Choroid plexus epithelial cell (primary cell): Measurements from ENCODE around the gene SPACA7.

Source experiments
- DNase-seq: peaks from one replicate; pipeline ENCODE4 v3.0.0-alpha.2; 2010; ENCODE audit warnings: low read depth
- H3K4me3 ChIP-seq: 2 replicates; pipeline ENCODE4 v1.5.1; 2011; ENCODE audit warnings: low read depth, mild to moderate bottlenecking, control low read depth, low read length, moderate library complexity
- TF ChIP-seq, protein P1 (sequence below): conservative IDR thresholded peaks from 2 replicates; pipeline ENCODE4 v1.5.1; 2011; ENCODE audit warnings: low read depth, mild to moderate bottlenecking, control low read depth, inconsistent platforms, low read length, moderate library complexity

SPACA7 gene

GRCh38 chr13:112452380-112453206, 76.4 kb downstream of the SPACA7 start:
- TF ChIP-seq, protein P1, sequence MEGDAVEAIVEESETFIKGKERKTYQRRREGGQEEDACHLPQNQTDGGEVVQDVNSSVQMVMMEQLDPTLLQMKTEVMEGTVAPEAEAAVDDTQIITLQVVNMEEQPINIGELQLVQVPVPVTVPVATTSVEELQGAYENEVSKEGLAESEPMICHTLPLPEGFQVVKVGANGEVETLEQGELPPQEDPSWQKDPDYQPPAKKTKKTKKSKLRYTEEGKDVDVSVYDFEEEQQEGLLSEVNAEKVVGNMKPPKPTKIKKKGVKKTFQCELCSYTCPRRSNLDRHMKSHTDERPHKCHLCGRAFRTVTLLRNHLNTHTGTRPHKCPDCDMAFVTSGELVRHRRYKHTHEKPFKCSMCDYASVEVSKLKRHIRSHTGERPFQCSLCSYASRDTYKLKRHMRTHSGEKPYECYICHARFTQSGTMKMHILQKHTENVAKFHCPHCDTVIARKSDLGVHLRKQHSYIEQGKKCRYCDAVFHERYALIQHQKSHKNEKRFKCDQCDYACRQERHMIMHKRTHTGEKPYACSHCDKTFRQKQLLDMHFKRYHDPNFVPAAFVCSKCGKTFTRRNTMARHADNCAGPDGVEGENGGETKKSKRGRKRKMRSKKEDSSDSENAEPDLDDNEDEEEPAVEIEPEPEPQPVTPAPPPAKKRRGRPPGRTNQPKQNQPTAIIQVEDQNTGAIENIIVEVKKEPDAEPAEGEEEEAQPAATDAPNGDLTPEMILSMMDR = no peak
- no peak overlapping the region for H3K4me3 ChIP-seq
- no peak for DNase-seq

DNA sequence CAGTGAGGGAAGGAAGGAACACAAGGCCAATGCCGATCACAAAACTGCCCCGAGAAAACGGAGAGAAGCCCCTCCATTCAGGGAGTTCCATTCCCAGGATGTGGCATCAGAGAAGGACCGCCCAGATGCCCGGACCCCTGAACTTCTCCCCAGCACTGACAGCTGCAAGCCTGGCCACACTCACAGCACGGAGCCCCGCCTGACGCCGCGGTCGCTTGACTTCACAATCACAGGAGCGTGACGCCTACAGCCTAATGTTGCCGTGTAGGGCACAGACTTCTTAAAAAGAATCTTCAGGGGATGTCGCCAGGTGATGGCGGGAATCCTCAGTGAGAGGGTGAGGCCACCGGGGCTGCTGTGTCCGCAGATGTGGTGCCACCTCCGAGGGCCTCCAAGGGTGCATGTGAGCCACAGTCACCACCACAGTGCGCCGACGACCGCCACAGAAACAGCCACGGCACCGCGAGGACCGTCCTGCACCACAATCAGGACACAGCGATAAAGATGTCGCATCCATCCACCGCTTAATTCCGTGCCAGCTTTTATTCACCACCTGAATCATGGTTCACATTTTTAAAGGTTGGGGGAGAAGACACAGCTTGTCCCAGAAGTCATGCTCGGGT, 77.2 kb downstream of the SPACA7 start:
- no peak for DNase-seq
- H3K4me3 ChIP-seq = no peak overlapping the region
- TF ChIP-seq, protein P1 = no peak

DNA sequence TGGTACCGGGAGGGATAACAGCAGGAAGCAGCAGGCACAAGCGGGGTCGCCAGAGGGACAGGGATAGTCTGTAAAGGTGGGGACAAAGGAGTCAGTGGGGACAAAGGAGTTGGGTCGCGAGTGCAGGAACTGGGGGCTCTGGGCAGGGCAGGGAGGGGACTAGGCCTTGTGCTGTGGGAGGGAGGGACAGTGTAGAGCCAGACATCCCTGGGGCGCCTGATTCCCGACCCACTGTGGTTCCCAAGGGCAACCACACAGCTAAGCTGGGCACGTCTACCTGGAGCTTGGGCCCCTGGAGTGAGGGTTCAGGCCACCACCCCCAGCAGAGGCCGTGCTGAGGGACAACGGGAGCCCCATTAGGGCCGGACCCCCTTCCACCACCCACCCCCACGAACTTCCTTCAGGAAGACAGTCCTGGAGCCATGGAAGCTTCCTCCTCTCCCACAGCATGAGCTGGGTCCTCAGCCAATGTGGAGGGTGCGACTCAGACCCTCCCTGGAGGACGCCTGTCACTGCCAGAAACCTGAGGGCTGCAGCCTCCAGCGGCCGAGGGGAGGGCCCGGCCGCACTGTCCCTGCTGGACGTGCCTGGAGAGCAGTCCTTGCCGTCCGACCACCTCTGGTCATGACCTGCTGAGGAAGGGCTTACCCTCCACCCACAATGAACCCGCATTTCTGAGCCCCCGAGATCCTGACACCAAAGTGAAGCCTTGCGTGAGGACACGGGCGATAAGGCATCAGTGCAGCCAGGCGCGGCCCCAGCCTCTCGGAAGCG, 77.9 kb downstream of the SPACA7 start:
- DNase-seq = no peak
- no peak overlapping the region for H3K4me3 ChIP-seq
- TF ChIP-seq, protein P1 = no peak

- TF ChIP-seq, protein P1 = no peak
Observed at GRCh38 chr13:112454648-112455334, 78.6 kb downstream of the SPACA7 start.

DNA sequence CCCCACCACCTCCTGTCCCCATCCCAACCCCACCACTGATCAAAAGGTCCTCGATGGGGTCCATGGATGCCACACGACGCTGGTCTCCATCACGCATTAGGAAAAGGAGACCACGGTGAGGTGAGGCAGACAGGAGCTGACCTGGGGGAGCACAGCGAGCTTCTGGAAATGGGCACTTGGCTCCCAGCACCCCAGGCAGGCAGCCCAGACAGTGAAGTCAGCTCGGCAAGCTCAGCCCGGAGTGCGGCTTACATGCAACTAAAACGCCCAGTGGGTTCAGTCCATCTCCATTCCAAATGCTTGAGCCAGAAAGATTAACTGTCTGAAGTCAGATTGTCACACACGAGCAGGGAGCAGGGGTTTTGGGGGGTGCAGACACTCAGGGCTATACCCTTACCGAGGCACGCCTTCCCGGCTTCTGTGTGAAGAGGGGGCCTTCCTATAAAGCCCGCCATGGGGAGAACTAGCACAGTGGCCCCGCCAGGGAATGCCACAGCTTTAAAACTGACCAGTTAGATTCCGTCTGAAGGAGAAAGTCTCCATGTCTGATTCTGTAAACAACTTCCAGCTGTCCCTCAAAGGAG, 79.4 kb downstream of the SPACA7 start:
- TF ChIP-seq, protein P1 = no peak
- DNase-seq = no peak

More at GRCh38 chr13:112454648-112455334, 78.6 kb downstream of the SPACA7 start:
- no peak for DNase-seq
- H3K4me3 ChIP-seq = no peak overlapping the region

GRCh38 chr13:112456138-112457056, 80.2 kb downstream of the SPACA7 start:
- TF ChIP-seq, protein P1 = no peak
- no peak overlapping the region for H3K4me3 ChIP-seq
- no peak for DNase-seq

More for the DNA sequence above, 79.4 kb downstream of the SPACA7 start:
- no peak overlapping the region for H3K4me3 ChIP-seq
